ENCODE results near the gene STK39. TPM values are rescaled to one million over a fixed set of nuclear protein-coding genes. Genes with fewer than 3 reads are reported as not detected.

STK39 gene
- total RNA-seq, 2 experiments from 2014 or later: 17.7 to 41.1 TPM

DNA sequence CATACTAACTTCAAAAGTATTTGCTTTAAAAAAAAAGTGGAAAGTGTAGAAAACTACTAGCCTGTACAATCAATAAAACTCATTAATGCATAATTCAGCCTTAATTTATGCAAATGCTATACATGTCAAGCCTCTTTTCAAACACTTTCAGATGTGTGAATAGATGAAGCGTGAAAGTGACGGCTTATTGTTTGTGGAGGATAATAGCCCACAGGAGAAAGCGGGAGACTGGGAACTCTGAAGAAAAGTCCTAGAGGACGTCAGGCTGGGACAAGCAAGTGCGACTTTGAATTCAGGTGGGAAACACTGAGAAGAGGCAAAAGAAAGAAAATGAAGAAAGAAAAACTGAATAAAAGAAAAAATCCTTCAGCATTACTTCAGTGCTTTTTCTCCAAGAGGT is 108.5 kb downstream of the STK39 start:
- intact Hi-C loops (cut with micrococcal nuclease; ENCODE audit: unreplicated experiment): loop anchor here (5.0 kb wide), 2 partner anchors 108 to 198 kb away; partner anchors contain the start of gene STK39
- ChIA-PET CTCF (ENCODE audit: unreplicated experiment) (no interaction called here), POLR2A (no interaction called here)
- TF ChIP-seq EZH2phosphoT487 (IDR thresholded peaks at IDR 0.05; ENCODE audit: borderline replicate concordance, low read depth, low read length): no peak
- no peaks in the 10 kb centered on the region for H4K20me1 ChIP-seq (ENCODE audit: insufficient read depth, low read length)
- no peak overlapping the region for H3K27ac ChIP-seq (ENCODE audit: low read depth, low read length, poor library complexity, severe bottlenecking)
- no peak for DNase-seq (ENCODE audit: low spot score)
- no peak overlapping the region for H3K4me3 ChIP-seq (ENCODE audit: low read depth, low read length, poor library complexity, severe bottlenecking)
- no peak overlapping the region for H2AFZ ChIP-seq (ENCODE audit: low read length)
- no peaks in the 10 kb centered on the region for H3K9me2 ChIP-seq (ENCODE audit: insufficient read depth, low read length)
- H3K4me1 ChIP-seq (ENCODE audit: insufficient read depth, low read length, poor library complexity, severe bottlenecking): peaks cover 19% of the 10 kb centered on the region
- H3K36me3 ChIP-seq (ENCODE audit: insufficient read depth, low read length): peaks cover 34% of the 10 kb centered on the region
- no peaks in the 10 kb centered on the region for H3K79me2 ChIP-seq (ENCODE audit: insufficient read depth, low read depth, low read length)
- no peaks in the 10 kb centered on the region for H3K9me3 ChIP-seq (ENCODE audit: low read length)
- no peak overlapping the region for H3K4me2 ChIP-seq (ENCODE audit: low read length)
- no TSS peak for BruUV-seq (replicated peaks)

DNA sequence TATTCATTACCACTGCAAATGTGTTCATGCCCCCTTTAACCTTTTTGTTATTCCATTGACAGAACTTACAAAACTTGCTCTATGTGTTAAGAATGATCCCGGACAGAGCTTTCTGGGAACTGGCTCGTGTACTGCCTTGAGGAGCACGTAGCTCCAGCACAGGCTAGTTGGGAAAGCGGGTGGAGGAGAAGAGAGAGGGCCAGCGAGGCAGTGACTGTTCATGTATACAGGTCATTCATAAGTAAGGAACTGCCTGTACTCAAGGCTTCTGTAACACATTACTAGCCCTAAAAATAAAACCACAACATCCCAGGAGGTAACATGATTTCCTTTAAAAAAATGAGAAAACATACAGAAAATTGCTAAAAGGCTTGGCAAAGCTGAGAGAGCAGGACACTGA is 109.0 kb downstream of the STK39 start:
- Histone ChIP-seq H3K36me3 (ENCODE audit: insufficient read depth, low read length) (peaks cover 37% of the 10 kb centered on the region), H3K27ac (ENCODE audit: low read depth, low read length, poor library complexity, severe bottlenecking) (no peak overlapping the region), H3K4me1 (ENCODE audit: insufficient read depth, low read length, poor library complexity, severe bottlenecking) (peaks cover 19% of the 10 kb centered on the region), H3K9me3 (ENCODE audit: low read length) (no peaks in the 10 kb centered on the region), H3K9me2 (ENCODE audit: insufficient read depth, low read length) (no peaks in the 10 kb centered on the region), H4K20me1 (ENCODE audit: insufficient read depth, low read length) (no peaks in the 10 kb centered on the region), H2AFZ (ENCODE audit: low read length) (no peak overlapping the region), H3K79me2 (ENCODE audit: insufficient read depth, low read depth, low read length) (no peaks in the 10 kb centered on the region), H3K4me2 (ENCODE audit: low read length) (no peak overlapping the region), H3K4me3 (ENCODE audit: low read depth, low read length, poor library complexity, severe bottlenecking) (no peak overlapping the region)
- ChIA-PET CTCF (ENCODE audit: unreplicated experiment) (no interaction called here), POLR2A (no interaction called here)
- DNase-seq (ENCODE audit: low spot score): no peak
- BruUV-seq (replicated peaks): no TSS peak
- no peak for TF ChIP-seq EZH2phosphoT487 (IDR thresholded peaks at IDR 0.05; ENCODE audit: borderline replicate concordance, low read depth, low read length)
- TF ChIP-seq, protein P1, sequence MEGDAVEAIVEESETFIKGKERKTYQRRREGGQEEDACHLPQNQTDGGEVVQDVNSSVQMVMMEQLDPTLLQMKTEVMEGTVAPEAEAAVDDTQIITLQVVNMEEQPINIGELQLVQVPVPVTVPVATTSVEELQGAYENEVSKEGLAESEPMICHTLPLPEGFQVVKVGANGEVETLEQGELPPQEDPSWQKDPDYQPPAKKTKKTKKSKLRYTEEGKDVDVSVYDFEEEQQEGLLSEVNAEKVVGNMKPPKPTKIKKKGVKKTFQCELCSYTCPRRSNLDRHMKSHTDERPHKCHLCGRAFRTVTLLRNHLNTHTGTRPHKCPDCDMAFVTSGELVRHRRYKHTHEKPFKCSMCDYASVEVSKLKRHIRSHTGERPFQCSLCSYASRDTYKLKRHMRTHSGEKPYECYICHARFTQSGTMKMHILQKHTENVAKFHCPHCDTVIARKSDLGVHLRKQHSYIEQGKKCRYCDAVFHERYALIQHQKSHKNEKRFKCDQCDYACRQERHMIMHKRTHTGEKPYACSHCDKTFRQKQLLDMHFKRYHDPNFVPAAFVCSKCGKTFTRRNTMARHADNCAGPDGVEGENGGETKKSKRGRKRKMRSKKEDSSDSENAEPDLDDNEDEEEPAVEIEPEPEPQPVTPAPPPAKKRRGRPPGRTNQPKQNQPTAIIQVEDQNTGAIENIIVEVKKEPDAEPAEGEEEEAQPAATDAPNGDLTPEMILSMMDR (conservative IDR thresholded peaks at IDR 0.05; ENCODE audit: low read length): no peak
- intact Hi-C loops (cut with micrococcal nuclease; ENCODE audit: unreplicated experiment): loop anchor here (5.0 kb wide), 2 partner anchors 109 to 199 kb away; partner anchors contain the start of gene STK39

DNA sequence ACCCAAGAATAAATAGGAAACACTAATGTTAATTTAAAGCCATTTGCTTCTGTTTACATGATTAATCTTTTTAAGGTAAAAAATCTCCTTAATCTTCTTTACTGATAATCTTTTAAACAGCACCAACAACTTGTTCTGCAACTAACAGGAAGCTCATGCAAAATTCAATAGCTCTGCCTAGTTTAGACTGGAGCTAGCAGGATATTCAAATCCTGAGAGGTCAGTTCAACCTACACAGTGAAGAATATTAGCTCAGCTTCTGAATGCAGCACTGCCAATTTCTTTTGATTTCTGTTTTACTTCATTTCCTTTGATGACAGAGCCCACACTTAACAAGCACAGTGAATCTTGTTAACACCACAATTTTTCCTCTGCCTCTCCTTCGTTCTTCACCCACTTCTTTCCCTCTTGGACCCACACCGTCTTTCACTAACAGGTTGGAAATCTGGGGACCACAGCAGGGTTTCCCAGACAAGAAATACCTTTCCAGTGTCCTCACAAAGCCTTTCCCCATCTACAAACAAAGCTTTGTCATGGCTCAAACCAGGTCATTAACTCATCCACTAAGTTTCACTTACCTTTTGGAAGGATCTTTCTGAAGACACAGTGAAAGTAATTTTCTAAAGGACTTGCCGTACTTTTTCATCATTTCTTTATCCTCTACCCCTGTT is 109.8 kb downstream of the STK39 start:
- Histone ChIP-seq H3K9me2 (ENCODE audit: insufficient read depth, low read length) (no peaks in the 10 kb centered on the region), H3K27ac (ENCODE audit: low read depth, low read length, poor library complexity, severe bottlenecking) (peak overlapping the region; percentile 44)

More for the DNA sequence above, 109.8 kb downstream of the STK39 start:
- H2AFZ ChIP-seq (ENCODE audit: low read length): no peak overlapping the region
- H3K4me2 ChIP-seq (ENCODE audit: low read length): peak overlapping the region; percentile 53
- intact Hi-C loops (cut with micrococcal nuclease; ENCODE audit: unreplicated experiment): loop anchor here (5.0 kb wide), 2 partner anchors 110 to 200 kb away; partner anchors contain the start of gene STK39
- H3K36me3 ChIP-seq (ENCODE audit: insufficient read depth, low read length): peaks cover 37% of the 10 kb centered on the region
- DNase-seq (ENCODE audit: low spot score): peak; percentile 42
- H4K20me1 ChIP-seq (ENCODE audit: insufficient read depth, low read length): no peaks in the 10 kb centered on the region
- no TSS peak for BruUV-seq (replicated peaks)
- TF ChIP-seq, protein P1 (conservative IDR thresholded peaks at IDR 0.05; ENCODE audit: low read length): no peak
- TF ChIP-seq EZH2phosphoT487 (IDR thresholded peaks at IDR 0.05; ENCODE audit: borderline replicate concordance, low read depth, low read length): no peak
- POLR2A ChIA-PET: no interaction called here
- peaks cover 19% of the 10 kb centered on the region for H3K4me1 ChIP-seq (ENCODE audit: insufficient read depth, low read length, poor library complexity, severe bottlenecking)
- peak overlapping the region; percentile 10 for H3K4me3 ChIP-seq (ENCODE audit: low read depth, low read length, poor library complexity, severe bottlenecking)
- H3K79me2 ChIP-seq (ENCODE audit: insufficient read depth, low read depth, low read length): no peaks in the 10 kb centered on the region
- CTCF ChIA-PET (ENCODE audit: unreplicated experiment): no interaction called here
- H3K9me3 ChIP-seq (ENCODE audit: low read length): no peaks in the 10 kb centered on the region
